ENCODE results near the gene GNAI1.

GNAI1 gene

DNA sequence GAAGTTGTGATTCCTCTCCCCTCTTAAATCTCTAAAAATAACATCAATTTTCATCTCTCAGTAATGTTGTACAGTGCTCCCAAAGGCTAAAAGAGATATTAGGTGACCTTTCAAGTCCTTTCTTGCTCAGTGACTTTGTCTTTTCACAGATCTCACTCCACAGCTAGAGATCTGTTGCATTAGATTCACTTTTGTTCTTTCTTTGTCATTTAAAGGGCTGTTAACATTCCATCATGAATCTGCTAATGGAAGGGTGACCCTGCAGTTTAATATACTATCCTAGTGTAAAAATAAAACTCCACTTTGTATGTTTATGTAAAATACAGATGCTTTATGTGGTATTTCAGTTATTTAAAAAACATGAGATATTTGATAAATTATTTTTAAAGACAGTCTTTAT is 30.5 kb downstream of the GNAI1 start:
- no peak for DNase-seq

GRCh38 chr7:80170445-80170844 is 35.8 kb downstream of the GNAI1 start:
- DNase-seq = no peak

DNA sequence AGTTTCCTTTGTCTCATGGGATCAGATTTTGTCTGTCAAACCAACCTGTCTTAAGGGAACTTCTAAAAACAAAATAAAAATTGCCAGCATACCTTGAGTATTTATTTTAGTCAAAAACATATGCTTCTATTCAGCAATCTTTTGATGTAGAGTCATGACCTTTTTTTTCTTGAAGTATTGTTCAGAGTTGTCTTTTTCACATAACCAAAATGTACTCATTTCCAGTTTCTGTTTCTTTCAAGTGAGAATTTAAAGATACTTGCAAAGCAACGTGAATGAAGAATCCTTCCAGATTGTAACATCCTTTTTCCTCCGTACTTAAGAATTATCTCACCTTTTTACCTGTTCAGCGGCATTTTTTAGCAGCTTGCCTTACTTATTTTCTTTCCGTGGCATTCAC is 37.8 kb downstream of the GNAI1 start:
- DNase-seq = no peak

- no peak for DNase-seq
Observed at GRCh38 chr7:80175744-80176143, 41.1 kb downstream of the GNAI1 start.

GRCh38 chr7:80181411-80181810 is 46.8 kb downstream of the GNAI1 start:
- no peak for DNase-seq

DNA sequence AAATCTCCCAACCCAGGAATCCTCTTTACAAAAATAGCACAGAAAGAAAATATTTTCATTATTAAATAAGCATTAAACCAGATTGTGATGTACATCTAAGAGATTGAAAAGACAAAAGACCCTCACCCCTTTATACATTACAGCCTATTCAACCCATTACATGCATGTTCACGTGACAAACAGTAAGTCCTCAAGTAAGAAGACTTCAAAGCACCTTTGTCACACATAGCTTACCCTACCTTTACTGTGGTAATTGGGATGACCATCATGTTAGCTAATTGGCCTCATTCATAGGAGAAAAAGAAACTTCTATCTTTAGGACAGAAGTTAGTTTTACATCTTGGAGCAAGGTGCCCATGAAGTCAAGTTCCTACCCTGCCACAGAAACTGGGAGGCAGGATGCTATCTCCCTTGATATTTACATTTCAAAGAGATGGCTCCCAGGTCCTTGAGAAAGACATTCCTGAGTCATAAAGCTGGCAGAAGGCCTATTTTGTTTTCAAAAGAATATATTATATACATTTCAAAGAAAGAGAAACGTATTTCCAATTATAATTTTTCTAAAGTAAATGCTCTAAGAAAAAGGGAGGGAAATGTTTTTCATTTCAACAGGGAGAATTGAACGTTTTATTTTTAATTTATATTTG is 48.1 kb downstream of the GNAI1 start:
- DNase-seq = no peak

GRCh38 chr7:80183351-80183750 is 48.7 kb downstream of the GNAI1 start:
- DNase-seq = no peak

GRCh38 chr7:80183900-80184685 is 49.5 kb downstream of the GNAI1 start:
- DNase-seq = no peak

DNA sequence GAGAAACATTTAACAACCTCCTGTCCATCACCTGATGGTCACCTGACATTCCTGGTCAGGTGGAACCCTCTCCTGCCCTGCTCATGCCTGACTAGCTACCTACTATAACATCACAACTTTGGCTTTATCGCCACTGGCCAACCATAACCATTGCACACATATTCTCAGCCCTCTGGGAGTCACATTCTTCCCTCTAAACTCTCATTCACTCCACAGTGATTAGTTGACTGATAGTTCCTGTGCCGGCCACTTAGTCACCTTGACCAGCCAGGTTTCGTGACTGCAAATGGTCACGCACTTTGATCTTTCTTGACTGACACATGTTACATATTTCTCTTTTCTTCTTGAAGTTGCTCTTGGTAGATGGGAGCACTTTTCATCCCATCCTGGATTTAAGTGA is 50.1 kb downstream of the GNAI1 start:
- DNase-seq = no peak

DNA sequence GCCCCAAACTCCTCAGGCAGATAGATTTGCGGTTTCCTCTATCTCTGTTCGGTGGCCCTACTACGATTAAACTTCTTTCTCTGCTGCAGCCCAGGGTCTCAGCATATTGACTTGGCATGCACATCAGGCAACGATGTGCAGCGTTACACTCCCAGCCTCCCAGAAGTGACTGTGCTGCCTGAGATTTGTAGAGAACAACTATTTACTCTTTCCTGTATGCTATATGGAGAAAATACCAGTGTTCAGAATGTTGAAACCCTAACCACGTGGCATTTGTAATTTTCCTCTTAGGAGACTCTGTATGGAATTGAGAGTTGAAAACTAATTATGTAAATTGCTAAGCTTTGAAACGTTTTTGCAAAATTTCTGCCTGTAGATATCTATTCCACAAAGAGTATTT is 50.9 kb downstream of the GNAI1 start:
- DNase-seq = no peak

- DNase-seq = no peak
Observed at GRCh38 chr7:80186721-80187120, 52.1 kb downstream of the GNAI1 start.

- no peak for DNase-seq
Observed at GRCh38 chr7:80187279-80187678, 52.6 kb downstream of the GNAI1 start.

GRCh38 chr7:80187727-80188126 is 53.1 kb downstream of the GNAI1 start:
- no peak for DNase-seq

DNA sequence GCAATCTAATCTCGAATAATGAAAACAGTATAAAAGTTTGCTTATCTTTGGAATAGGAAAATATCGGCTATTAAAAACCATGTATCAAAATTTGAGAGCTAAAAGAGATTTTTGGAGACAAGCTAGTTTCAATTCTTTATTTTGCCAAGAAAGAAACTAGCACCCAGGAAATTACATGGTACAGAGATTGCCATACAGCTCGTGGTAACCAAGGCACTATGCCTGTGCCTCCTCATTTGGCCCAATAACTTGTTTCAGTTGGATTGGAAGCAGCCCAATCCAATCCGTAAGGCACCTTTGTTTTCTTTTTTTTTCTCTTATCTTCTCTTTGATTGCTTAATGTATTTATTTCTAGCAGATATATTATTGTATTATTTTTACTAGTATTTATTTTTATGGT is 55.0 kb downstream of the GNAI1 start:
- no peak for DNase-seq

- no peak for DNase-seq
Observed at GRCh38 chr7:80197627-80198026, 63.0 kb downstream of the GNAI1 start.

- DNase-seq = no peak
Observed at GRCh38 chr7:80199051-80199450, 64.4 kb downstream of the GNAI1 start.

GRCh38 chr7:80204454-80204853 is 69.8 kb downstream of the GNAI1 start:
- DNase-seq = no peak

DNA sequence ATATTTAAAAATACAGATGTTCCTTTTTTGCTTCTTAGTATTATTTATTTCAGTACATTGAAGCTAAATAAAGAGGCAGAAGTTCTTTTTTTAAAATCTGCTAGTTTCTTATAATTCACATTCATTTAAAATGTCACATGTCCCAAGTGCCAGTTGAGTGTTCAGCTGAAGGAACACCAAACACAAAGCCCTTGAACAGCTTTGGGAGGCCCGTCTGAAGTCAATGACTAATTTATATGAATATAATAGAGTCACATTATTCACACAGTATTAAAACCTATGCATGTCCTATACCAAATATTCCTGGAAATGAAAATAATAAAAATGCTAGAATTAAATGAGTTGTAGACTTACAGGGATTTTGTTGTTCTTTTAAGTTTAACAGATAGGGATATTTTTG is 70.3 kb downstream of the GNAI1 start:
- no peak for DNase-seq

DNA sequence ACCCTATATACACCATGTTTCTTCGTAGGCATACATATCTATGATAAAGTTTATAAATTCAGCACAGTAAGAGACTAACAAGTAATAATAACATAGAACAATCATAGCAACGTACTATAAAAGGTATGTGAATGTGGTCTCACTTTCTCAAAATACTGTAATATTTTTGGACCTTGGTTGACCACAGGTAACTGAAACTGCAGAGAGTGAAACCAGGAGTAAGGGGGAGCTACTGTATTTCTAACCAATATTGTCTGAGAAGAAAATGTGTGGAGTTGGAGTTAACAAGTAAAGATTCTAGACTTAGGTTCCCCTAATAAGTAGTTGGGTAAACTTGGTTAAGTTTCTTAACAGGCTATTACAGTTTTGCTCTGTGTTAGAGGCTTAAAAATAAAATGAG is 72.1 kb downstream of the GNAI1 start:
- DNase-seq = no peak

- no peak for DNase-seq
Observed at GRCh38 chr7:80207501-80207900, 72.9 kb downstream of the GNAI1 start.

GRCh38 chr7:80208700-80209099 is 74.1 kb downstream of the GNAI1 start:
- DNase-seq = no peak

GRCh38 chr7:80210400-80210799 is 75.8 kb downstream of the GNAI1 start:
- no peak for DNase-seq

DNA sequence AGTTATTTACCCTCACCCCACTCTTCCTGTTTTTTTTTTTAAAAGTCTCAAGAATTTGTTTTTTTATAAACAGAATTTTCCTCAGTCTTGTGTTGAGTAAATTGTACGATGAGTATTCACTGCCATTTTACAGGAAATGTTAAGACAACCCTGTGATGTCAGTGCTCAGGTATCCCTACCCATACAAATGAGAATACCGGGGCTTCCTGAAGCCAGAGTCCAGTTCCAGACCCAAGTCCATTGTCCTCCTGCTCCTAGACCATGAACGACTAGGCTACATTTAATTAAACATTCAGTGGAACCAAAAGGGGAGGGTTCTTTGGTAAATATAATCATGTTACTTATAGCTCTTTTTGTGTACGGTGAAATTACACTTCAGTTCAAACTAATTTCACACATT is 79.2 kb downstream of the GNAI1 start:
- no peak for DNase-seq

- no peak for DNase-seq
Observed at GRCh38 chr7:80215734-80216133, 81.1 kb downstream of the GNAI1 start.

All from activated naive CD4-positive, alpha-beta T cell (primary cell).